Right lobe of liver (tissue), 6 donors: ENCODE measurements around the gene OLFML2B. TPM values are rescaled to one million over a fixed set of nuclear protein-coding genes. Genes with fewer than 3 reads are reported as not detected.

Experiments used
- ATAC-seq, 4 donors: fragments of 200-7000 bp; cut with Tn5 transposase; one replicate each; pipeline ENCODE4 v1.9.1; 2020; ENCODE audit warnings: mild to moderate bottlenecking in 4 of 4, moderate library complexity in 4 of 4
- DNase-seq, 3 donors: peaks; one replicate each; pipeline ENCODE4 v3.0.0-alpha.2; 2020
- H3K27ac ChIP-seq, 3 donors: fragments of 200-600 bp; one replicate each; pipeline ENCODE4 v1.8.0; 2022
- H3K27me3 ChIP-seq, 2 donors: fragments of 200-600 bp; one replicate each; pipeline ENCODE4 v1.8.0; 2022
- H3K36me3 ChIP-seq, 4 donors: fragments of 200-600 bp; sonication (generic) in 1 of 4; one replicate each; pipeline versions ENCODE4 v1.5.1 to v1.8.0; 2017 to 2022; ENCODE audit warnings: control low read depth in 1 of 4
- H3K4me1 ChIP-seq, 4 donors: fragments of 200-600 bp; sonication (generic) in 1 of 4; one replicate each; pipeline versions ENCODE4 v1.5.1 to v1.8.0; 2017 to 2022; ENCODE audit warnings: control low read depth in 1 of 4
- H3K4me3 ChIP-seq, 3 donors: fragments of 200-600 bp; one replicate each; pipeline ENCODE4 v1.8.0; 2022
- H3K9me3 ChIP-seq, 4 donors: fragments of 200-600 bp; sonication (generic) in 1 of 4; one replicate each; pipeline versions ENCODE4 v1.5.1 to v1.8.0; 2017 to 2022; ENCODE audit warnings: control low read depth in 1 of 4
- POLR2A ChIP-seq: fragments of 450-650 bp; IDR thresholded peaks from one replicate; pipeline ENCODE4 v1.6.1; 2017; ENCODE audit warnings: antibody characterized with exemption, mild to moderate bottlenecking
- WGBS: methylation state at CpG from one replicate; pipeline ENCODE4 v1.1.6; 2018; ENCODE audit warnings: low coverage, low lambda C conversion rate; ENCODE audit not compliant: insufficient coverage; ENCODE audit errors: missing lambda C conversion rate; 5-methylcytosine and 5-hydroxymethylcytosine counted together
- intact Hi-C, 2 donors: fragments of 100-400 bp; cut with DNase I; formaldehyde crosslinking; loops; one replicate each; pipeline versions ENCODE4 v1.11.2 to v1.14.1; 2022
- total RNA-seq, 6 experiments: library from RNA; depleted of rRNA in 2 of 6; stranded (reverse); fragments of >200 nt in 2 of 6; fragmentation: NEBNext Ultra II Directional in 3 of 6; extraction: Animal tissue kit (Norgen Biotek cat#: 25700) in 3 of 6; gene quantifications; one replicate each; pipeline versions ENCODE4 v1.1.0 to v1.2.4, GENCODE V29; 2016 to 2023
- TF ChIP-seq, protein P1 (sequence below), 4 donors: fragments of 200-600 bp in 3 of 4; fragments of 450-650 bp in 1 of 4; IDR thresholded peaks; one replicate each; pipeline versions ENCODE4 v1.5.1 to v1.8.0; 2016 to 2022; ENCODE audit warnings: antibody characterized with exemption in 4 of 4, mild to moderate bottlenecking in 2 of 4
- donor health status: DM: no; HTN: yes; CAD: no.
- donor health status: DM: no; HTN: no; CAD: no.
- donor health status: DM: no; HTN: no; CAD: no.
- donor health status: DM: no; HTN: yes; CAD: no.
- donor health status: DM: no; HTN: yes; CAD: no.

The OLFML2B gene
- total RNA-seq, 6 experiments from 2014 or later, result 0.37 to 2.1 (median 1.3) TPM

DNA sequence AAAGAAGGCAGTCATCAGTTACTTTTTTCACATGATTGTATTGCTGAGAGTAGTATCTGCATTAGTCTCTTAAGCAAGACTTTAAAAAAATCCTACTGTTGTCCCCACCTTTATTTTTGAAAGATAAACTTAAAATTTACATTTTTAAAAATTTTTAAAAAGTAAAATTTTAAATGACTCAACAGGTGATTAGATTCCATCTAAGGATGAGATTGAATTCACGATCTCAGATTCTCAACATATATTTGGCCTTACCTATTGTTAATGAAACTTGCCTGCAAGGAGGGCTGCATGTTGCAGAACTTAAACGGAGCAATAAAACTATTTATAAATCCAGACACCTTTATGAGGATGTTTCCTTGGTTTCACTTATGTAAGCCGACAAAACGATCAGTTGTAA, 75.2 kb downstream of the OLFML2B start:
- WGBS, result 75% methylated on average over 4 of the region's 4 CpGs
- intact Hi-C loops, result loop anchor here in 1 of 2 donors (10.0 kb wide), 1 partner anchor 356 kb away; no protein-coding TSS in a partner anchor
- Histone ChIP-seq H3K27me3 (no peaks in the 10 kb centered on the region), H3K36me3 (no peaks in the 10 kb centered on the region), H3K4me1 (no peaks in the 10 kb centered on the region), H3K9me3 (no peaks in the 10 kb centered on the region), H3K4me3 (no peak overlapping the region), H3K27ac (no peak overlapping the region)
- ATAC-seq, result no peak
- no peak for DNase-seq
- TF ChIP-seq POLR2A, result no peak
- TF ChIP-seq, protein P1, sequence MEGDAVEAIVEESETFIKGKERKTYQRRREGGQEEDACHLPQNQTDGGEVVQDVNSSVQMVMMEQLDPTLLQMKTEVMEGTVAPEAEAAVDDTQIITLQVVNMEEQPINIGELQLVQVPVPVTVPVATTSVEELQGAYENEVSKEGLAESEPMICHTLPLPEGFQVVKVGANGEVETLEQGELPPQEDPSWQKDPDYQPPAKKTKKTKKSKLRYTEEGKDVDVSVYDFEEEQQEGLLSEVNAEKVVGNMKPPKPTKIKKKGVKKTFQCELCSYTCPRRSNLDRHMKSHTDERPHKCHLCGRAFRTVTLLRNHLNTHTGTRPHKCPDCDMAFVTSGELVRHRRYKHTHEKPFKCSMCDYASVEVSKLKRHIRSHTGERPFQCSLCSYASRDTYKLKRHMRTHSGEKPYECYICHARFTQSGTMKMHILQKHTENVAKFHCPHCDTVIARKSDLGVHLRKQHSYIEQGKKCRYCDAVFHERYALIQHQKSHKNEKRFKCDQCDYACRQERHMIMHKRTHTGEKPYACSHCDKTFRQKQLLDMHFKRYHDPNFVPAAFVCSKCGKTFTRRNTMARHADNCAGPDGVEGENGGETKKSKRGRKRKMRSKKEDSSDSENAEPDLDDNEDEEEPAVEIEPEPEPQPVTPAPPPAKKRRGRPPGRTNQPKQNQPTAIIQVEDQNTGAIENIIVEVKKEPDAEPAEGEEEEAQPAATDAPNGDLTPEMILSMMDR (IDR thresholded peaks at IDR 0.05), result no peak

DNA sequence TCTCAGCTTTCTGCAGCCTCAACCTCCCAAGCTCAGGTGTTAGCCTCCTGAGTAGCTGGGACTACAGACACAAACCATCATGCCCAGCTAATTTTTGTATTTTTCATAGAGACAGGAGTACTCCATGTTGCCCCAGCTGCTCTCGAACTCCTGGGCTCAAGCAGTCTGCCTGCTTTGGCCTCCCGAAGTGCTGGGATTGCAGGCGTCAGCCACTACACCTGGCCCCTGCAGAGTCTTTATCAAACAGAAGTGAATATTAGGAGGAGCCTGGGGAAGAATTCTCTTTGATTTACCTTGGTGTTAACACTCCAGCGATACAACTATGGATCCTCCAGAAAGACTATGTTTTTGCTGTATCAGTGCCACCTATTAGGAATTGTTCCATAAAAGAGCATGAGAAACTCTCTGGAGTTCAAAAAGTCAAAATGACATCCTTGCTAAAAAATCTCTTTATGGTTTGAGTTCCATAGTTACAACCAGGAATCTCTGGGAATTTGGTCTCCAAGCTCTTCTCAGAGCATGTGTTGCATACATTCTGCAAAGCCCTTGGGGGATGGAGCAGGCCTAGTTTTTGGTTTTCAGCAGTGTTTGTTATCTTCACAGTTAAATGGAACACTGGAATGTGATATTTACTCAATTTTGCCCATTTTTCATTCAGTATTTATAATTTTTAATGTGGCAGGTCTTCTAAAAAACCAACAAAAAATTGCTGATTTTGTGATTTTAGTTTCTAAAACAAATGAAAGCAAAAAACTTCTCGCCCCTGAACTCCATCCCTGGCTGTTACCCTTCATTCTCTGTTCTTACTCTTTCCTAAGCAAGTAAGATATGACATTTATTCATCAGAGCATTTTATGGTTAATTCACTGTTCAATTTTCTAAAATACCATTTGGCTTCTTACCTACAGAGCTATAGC, 77.3 kb downstream of the OLFML2B start:
- Histone ChIP-seq H3K9me3 (no peaks in the 10 kb centered on the region), H3K36me3 (peaks cover 0 to 4% (median 0%) of the 10 kb centered on the region in 4 donors), H3K4me3 (no peak overlapping the region), H3K4me1 (no peaks in the 10 kb centered on the region), H3K27me3 (no peaks in the 10 kb centered on the region), H3K27ac (no peak overlapping the region)
- ATAC-seq, result no peak
- WGBS, result 93% methylated on average over 5 of the region's 5 CpGs
- intact Hi-C loops, result loop anchor here in 1 of 2 donors (10.0 kb wide), 1 partner anchor 358 kb away; no protein-coding TSS in a partner anchor
- no peak for DNase-seq
- TF ChIP-seq POLR2A, result no peak
- TF ChIP-seq, protein P1 (IDR thresholded peaks at IDR 0.05), result no peak

DNA sequence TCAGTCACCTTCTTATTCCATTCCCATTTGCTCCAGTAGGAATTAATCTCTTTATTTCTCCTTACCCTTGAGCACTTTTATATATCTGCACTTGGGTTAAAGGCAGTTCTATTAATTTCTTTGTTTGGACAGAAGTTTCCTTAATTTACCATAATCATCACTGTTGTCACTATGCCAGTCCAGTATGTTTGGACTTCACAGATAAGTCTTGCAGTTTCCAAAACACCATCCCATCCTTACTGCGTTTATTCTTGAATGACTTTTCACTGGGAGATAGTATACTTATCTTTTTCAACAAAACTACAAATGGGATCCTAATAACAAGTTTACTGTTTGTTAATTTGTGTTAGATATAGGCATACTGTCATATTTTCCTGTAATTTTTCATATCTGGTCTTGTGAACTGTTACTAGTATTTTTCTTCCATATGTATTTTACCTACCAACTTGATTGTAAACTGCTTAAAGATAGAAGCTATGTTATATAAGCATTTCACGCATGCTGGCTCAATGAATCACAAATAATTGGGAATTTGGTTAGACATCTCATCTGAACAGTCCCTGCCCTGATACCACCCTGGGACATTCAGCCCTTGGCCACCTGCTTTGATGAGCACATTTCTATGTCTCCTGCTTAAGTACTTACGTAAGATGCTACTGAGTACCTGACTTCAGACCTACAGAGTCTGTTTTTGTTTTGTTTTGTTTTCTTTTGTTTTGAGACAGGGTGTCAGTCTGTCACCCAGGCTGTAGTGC, 78.2 kb downstream of the OLFML2B start:
- H3K27ac ChIP-seq, result no peak overlapping the region

DNA sequence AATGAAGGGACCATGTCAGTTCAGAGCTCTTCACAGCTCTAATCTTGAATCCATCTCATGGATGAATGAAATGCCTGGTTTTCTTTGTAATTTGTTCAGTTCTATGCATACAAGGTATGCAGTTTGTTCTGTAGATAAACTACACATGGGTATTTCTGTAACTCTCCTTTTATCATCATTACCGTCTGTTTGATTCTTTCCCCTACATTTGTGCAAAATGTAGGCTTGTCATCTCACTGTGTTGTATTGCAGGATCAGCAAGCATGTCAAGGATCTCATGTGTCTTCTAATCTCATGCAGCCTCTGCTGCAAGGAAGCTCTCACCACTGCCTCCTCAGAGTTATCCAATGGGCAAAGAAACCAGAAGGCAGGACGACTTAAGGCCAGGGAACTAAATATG, 79.3 kb downstream of the OLFML2B start:
- Histone ChIP-seq H3K27me3 (no peaks in the 10 kb centered on the region), H3K36me3 (peaks cover 0 to 4% (median 0%) of the 10 kb centered on the region in 4 donors), H3K4me1 (no peaks in the 10 kb centered on the region), H3K4me3 (no peak overlapping the region), H3K9me3 (no peaks in the 10 kb centered on the region), H3K27ac (no peak overlapping the region)
- ATAC-seq, result no peak
- WGBS, result 95% methylated on average over 2 of the region's 2 CpGs
- no peak for DNase-seq
- no peak for TF ChIP-seq POLR2A
- TF ChIP-seq, protein P1 (IDR thresholded peaks at IDR 0.05), result no peak
- intact Hi-C loops, result loop anchor here in 1 of 2 donors (10.0 kb wide), 1 partner anchor 360 kb away; no protein-coding TSS in a partner anchor

More for the DNA sequence above, 78.2 kb downstream of the OLFML2B start:
- H3K4me3 ChIP-seq, result no peak overlapping the region
- TF ChIP-seq, protein P1 (IDR thresholded peaks at IDR 0.05), result no peak
- no peak for TF ChIP-seq POLR2A
- no peaks in the 10 kb centered on the region for H3K27me3 ChIP-seq
- no peaks in the 10 kb centered on the region for H3K4me1 ChIP-seq
- H3K36me3 ChIP-seq, result peaks cover 0 to 4% (median 0%) of the 10 kb centered on the region in 4 donors
- intact Hi-C loops, result loop anchor here in 1 of 2 donors (10.0 kb wide), 1 partner anchor 359 kb away; no protein-coding TSS in a partner anchor
- no peak for DNase-seq
- no peaks in the 10 kb centered on the region for H3K9me3 ChIP-seq
- 89% methylated on average over 3 of the region's 3 CpGs for WGBS
- ATAC-seq, result no peak
